Kidney glomerular epithelial cell (primary cell): ENCODE data around the gene GRK2.
"Not testable (repeated sequence)": the region's sequence is repeated elsewhere in the genome, so short reads cannot be mapped to it uniquely, and the experiment has no call there.

Experiments
- DNase-seq: peaks from one replicate; lab custom pipeline; 2025; lab: John Stamatoyannopoulos, UW

Gene GRK2

GRCh38 chr11:67254798-67255197 lies 11.5 kb upstream of the GRK2 start:
- no peak for DNase-seq

GRCh38 chr11:67255353-67255752 lies 10.9 kb upstream of the GRK2 start:
- DNase-seq = no peak

GRCh38 chr11:67255864-67256263 lies 10.4 kb upstream of the GRK2 start:
- DNase-seq = no peak

GRCh38 chr11:67256477-67257135 lies 9.7 kb upstream of the GRK2 start:
- DNase-seq = no peak

GRCh38 chr11:67260406-67260805 lies 5.9 kb upstream of the GRK2 start:
- DNase-seq = no peak

- DNase-seq = not testable (repeated sequence)
These were observed 5.2 kb upstream of the GRK2 start for GRCh38 chr11:67260885-67261639.

- no peak for DNase-seq
These were observed 4.7 kb upstream of the GRK2 start for GRCh38 chr11:67261640-67261945.

GRCh38 chr11:67261946-67262681 lies 4.2 kb upstream of the GRK2 start:
- DNase-seq = no peak

GRCh38 chr11:67262731-67263675 lies 3.3 kb upstream of the GRK2 start:
- DNase-seq = peak; percentile 79

- no peak for DNase-seq
These were observed 2.0 kb upstream of the GRK2 start for GRCh38 chr11:67264260-67264659.

- no peak for DNase-seq
These were observed 1.2 kb upstream of the GRK2 start for GRCh38 chr11:67264877-67265632.

GRCh38 chr11:67265633-67266448 lies 432 bp upstream of the GRK2 start:
- peak; percentile 52 for DNase-seq

- no peak for DNase-seq
These were observed 1.2 kb downstream of the GRK2 start for GRCh38 chr11:67267188-67268080.

- no peak for DNase-seq
These were observed 2.0 kb downstream of the GRK2 start for GRCh38 chr11:67268081-67268961.

- no peak for DNase-seq
These were observed 2.6 kb downstream of the GRK2 start for GRCh38 chr11:67268962-67269268.

GRCh38 chr11:67269401-67270255 lies 3.4 kb downstream of the GRK2 start:
- DNase-seq = no peak
